Vagina (tissue), 2 donors: ENCODE results near the gene SPHKAP. TPM values are rescaled to one million over a fixed set of nuclear protein-coding genes. Genes with fewer than 3 reads are reported as not detected.

Source experiments
- DNase-seq, 2 donors: peaks; one replicate each; pipeline ENCODE4 v3.0.0-alpha.2; 2017; ENCODE audit errors: extremely low spot score in 2 of 2
- H3K27ac ChIP-seq: fragments of 200-600 bp; sonication (generic); one replicate; pipeline ENCODE4 v1.5.1; 2019
- H3K27me3 ChIP-seq: fragments of 200-600 bp; sonication (generic); one replicate; pipeline ENCODE4 v1.5.1; 2019
- H3K36me3 ChIP-seq, 2 donors: fragments of 200-600 bp; sonication (generic); one replicate each; pipeline ENCODE4 v1.5.1; 2017 to 2019
- H3K4me1 ChIP-seq: fragments of 200-600 bp; sonication (generic); one replicate; pipeline ENCODE4 v1.5.1; 2019
- H3K4me3 ChIP-seq, 2 donors: fragments of 200-600 bp; sonication (generic); 1 replicate in 1 of 2; 2 replicates in 1 of 2; pipeline ENCODE4 v1.5.1; 2016 to 2019
- H3K9me3 ChIP-seq: fragments of 200-600 bp; sonication (generic); one replicate; pipeline ENCODE4 v1.5.1; 2019
- POLR2A ChIP-seq, 2 donors: fragments of 450-650 bp; IDR thresholded peaks; one replicate each; pipeline ENCODE4 v1.6.1; 2017; ENCODE audit warnings: antibody characterized with exemption in 2 of 2, mild to moderate bottlenecking in 2 of 2, moderate library complexity in 2 of 2
- POLR2AphosphoS5 ChIP-seq, 2 donors: sonication (generic); formaldehyde crosslinking; IDR thresholded peaks; one replicate each; pipeline ENCODE4 v1.9.0; 2017; ENCODE audit warnings: antibody characterized with exemption in 2 of 2, mild to moderate bottlenecking in 2 of 2, low read depth in 1 of 2; ENCODE audit not compliant: insufficient read depth in 1 of 2
- intact Hi-C: fragments of 100-400 bp; cut with DNase I; formaldehyde crosslinking; loops from one replicate; pipeline ENCODE4 v1.15.1; 2023
- total RNA-seq: library from RNA; depleted of rRNA; stranded (reverse); fragments of >200 nt; gene quantifications from one replicate; pipeline ENCODE4 v1.2.3, GENCODE V29; 2016
- TF ChIP-seq, protein P1 (sequence below), 3 experiments: fragments of 450-650 bp in 2 of 3; fragments of 200-600 bp in 1 of 3; sonication (generic) in 1 of 3; IDR thresholded peaks; one replicate each; pipeline ENCODE4 v1.5.1; 2017 to 2019; ENCODE audit warnings: antibody characterized with exemption in 3 of 3, mild to moderate bottlenecking in 2 of 3, moderate library complexity in 2 of 3

The SPHKAP gene
- total RNA-seq, 1 donor from 2014 or later = 1.2 TPM

GRCh38 chr2:228039752-228040534 is 141.5 kb downstream of the SPHKAP start:
- DNase-seq = no peak
- no peaks in the 10 kb centered on the region for H3K36me3 ChIP-seq
- no peaks in the 10 kb centered on the region for H3K27me3 ChIP-seq
- H3K27ac ChIP-seq = no peak overlapping the region
- H3K4me1 ChIP-seq = no peaks in the 10 kb centered on the region
- intact Hi-C loops = no loop called here
- no peaks in the 10 kb centered on the region for H3K9me3 ChIP-seq
- H3K4me3 ChIP-seq = no peak overlapping the region
- TF ChIP-seq, protein P1, sequence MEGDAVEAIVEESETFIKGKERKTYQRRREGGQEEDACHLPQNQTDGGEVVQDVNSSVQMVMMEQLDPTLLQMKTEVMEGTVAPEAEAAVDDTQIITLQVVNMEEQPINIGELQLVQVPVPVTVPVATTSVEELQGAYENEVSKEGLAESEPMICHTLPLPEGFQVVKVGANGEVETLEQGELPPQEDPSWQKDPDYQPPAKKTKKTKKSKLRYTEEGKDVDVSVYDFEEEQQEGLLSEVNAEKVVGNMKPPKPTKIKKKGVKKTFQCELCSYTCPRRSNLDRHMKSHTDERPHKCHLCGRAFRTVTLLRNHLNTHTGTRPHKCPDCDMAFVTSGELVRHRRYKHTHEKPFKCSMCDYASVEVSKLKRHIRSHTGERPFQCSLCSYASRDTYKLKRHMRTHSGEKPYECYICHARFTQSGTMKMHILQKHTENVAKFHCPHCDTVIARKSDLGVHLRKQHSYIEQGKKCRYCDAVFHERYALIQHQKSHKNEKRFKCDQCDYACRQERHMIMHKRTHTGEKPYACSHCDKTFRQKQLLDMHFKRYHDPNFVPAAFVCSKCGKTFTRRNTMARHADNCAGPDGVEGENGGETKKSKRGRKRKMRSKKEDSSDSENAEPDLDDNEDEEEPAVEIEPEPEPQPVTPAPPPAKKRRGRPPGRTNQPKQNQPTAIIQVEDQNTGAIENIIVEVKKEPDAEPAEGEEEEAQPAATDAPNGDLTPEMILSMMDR (IDR thresholded peaks at IDR 0.05) = no peak
- TF ChIP-seq POLR2A (IDR thresholded peaks at IDR 0.05) (no peak), POLR2AphosphoS5 (IDR thresholded peaks at IDR 0.05; ENCODE audit: insufficient read depth in 1 of 2, low read depth in 1 of 2) (no peak)

DNA sequence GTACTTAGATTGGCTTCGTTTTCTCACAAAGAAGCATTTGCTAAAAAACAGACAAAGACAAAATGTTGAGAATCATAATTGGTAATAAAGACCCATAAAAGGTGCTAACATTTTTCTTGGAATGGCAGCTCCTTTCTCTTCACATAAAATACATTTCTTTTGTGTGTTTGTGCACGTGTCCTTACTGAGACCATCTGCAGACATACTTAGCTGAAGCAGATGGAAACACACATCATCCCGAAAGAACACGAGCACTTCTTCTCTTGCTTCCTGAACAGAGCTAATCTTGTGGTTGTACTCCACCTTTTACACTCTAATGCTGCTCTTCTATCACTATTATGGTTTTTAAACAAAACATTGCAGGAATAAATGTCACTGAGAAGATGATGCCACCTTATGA is 142.5 kb downstream of the SPHKAP start:
- Histone ChIP-seq H3K27me3 (no peaks in the 10 kb centered on the region), H3K9me3 (no peaks in the 10 kb centered on the region), H3K4me3 (no peak overlapping the region), H3K27ac (no peak overlapping the region), H3K4me1 (no peaks in the 10 kb centered on the region), H3K36me3 (no peaks in the 10 kb centered on the region)
- intact Hi-C loops = no loop called here
- no peak for DNase-seq
- TF ChIP-seq, protein P1 (IDR thresholded peaks at IDR 0.05) = no peak
- no peak for TF ChIP-seq POLR2A (IDR thresholded peaks at IDR 0.05)

DNA sequence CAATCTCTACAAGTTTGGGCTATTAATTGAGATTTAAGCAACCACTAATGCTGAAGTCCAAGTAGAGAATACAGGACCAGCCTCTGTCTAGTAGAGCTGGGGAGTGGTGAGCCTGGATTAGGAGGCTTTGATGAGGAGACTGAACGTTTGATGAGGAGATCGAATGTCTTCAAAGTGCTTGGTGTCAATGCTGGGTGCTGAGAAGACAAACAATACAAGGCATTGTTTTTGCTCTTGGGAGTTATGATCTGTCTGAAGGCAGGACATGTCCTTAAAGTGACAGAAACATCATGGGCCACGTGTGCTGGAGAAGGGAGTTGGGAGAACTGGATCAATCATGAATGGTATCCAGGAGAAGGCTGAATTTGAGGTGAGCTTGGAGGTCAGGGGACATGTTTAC is 143.6 kb downstream of the SPHKAP start:
- Histone ChIP-seq H3K36me3 (no peaks in the 10 kb centered on the region), H3K27me3 (no peaks in the 10 kb centered on the region), H3K9me3 (no peaks in the 10 kb centered on the region), H3K4me3 (no peak overlapping the region), H3K27ac (no peak overlapping the region), H3K4me1 (no peaks in the 10 kb centered on the region)
- DNase-seq = no peak
- intact Hi-C loops = no loop called here
- TF ChIP-seq POLR2AphosphoS5 (IDR thresholded peaks at IDR 0.05; ENCODE audit: insufficient read depth in 1 of 2, low read depth in 1 of 2) (no peak), POLR2A (IDR thresholded peaks at IDR 0.05) (no peak)
- TF ChIP-seq, protein P1 (IDR thresholded peaks at IDR 0.05) = no peak

DNA sequence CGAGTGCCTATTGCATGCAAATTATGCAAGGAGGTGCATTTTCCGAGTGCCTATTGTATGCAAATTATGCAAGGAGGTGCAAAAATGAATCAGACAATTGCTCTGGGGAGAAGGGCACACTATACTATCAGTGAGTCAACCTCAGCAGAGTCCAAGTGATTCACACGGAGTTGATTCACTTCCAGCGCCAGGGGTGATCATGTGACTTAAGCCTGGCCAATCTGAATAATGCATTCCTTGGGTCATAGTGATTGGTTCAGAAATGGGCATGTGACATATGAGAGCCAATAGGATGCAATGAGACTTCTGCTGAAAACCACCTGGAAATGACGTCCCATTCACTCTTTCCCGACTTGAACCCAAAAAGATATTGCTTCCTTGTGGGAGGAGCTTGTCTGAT is 157.9 kb downstream of the SPHKAP start:
- Histone ChIP-seq H3K4me3 (no peak overlapping the region), H3K9me3 (no peaks in the 10 kb centered on the region), H3K27me3 (no peaks in the 10 kb centered on the region), H3K36me3 (no peaks in the 10 kb centered on the region), H3K4me1 (no peaks in the 10 kb centered on the region), H3K27ac (no peak overlapping the region)
- no peak for DNase-seq
- no peak for TF ChIP-seq POLR2A (IDR thresholded peaks at IDR 0.05)
- no peak for TF ChIP-seq POLR2AphosphoS5 (IDR thresholded peaks at IDR 0.05; ENCODE audit: insufficient read depth in 1 of 2, low read depth in 1 of 2)
- TF ChIP-seq, protein P1 (IDR thresholded peaks at IDR 0.05) = no peak
- intact Hi-C loops = no loop called here

DNA sequence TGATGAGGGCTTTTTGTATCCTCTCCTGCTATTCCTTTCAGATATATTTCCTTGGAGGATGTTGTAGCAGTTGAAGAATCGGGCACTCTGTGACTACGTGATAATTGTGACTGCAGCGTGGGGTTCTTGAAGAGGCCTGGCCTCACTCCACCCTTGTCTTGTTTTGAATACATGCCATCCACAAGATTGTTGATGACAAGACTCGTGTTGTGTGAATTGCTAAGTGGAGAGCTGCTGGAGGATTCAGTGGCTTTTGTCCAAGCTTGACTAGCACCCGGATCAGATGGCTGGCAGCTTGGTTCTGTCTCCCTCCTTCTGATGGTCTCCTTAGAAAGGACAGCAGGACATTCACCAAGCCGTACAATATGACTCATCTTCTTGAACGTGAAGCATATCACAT is 163.2 kb downstream of the SPHKAP start:
- intact Hi-C loops = no loop called here

More for the DNA sequence above, 163.2 kb downstream of the SPHKAP start:
- Histone ChIP-seq H3K27ac (no peak overlapping the region), H3K4me1 (no peaks in the 10 kb centered on the region), H3K36me3 (no peaks in the 10 kb centered on the region), H3K4me3 (no peak overlapping the region), H3K9me3 (no peaks in the 10 kb centered on the region), H3K27me3 (no peaks in the 10 kb centered on the region)
- DNase-seq = no peak
- TF ChIP-seq POLR2AphosphoS5 (IDR thresholded peaks at IDR 0.05; ENCODE audit: insufficient read depth in 1 of 2, low read depth in 1 of 2) = no peak
- TF ChIP-seq, protein P1 (IDR thresholded peaks at IDR 0.05) = no peak
- TF ChIP-seq POLR2A (IDR thresholded peaks at IDR 0.05) = no peak
